Ramos (cell line): ENCODE data around the gene PIK3CG.
"Not testable (repeated sequence)": the region's sequence is repeated elsewhere in the genome, so short reads cannot be mapped to it uniquely, and the experiment has no call there.

ENCODE experiments used
- in situ Hi-C: fragments of 300-500 bp; cut with MboI; formaldehyde crosslinking; loops from one replicate; pipeline ENCODE4 v1.14.3; 2022; ENCODE audit warnings: low sequenced_read_pairs; ENCODE audit not compliant: unreplicated experiment

Gene PIK3CG

DNA sequence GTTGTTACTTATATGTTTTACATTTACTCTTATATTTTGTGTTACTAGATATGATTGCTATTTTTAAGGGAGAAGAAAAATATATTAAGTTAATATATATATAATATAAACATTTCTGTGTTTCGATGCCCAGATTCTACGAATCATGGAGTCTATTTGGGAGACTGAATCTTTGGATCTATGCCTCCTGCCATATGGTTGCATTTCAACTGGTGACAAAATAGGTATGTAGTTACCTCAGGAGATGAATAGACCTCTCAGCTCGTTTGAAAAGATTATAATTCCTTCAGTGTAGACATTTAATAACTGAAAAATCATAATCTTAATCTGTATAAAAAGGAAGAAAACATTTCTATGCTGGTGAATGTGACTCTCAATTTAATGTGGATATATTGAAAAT is 16.9 kb downstream of the PIK3CG start:
- in situ Hi-C loops: no loop called here

DNA sequence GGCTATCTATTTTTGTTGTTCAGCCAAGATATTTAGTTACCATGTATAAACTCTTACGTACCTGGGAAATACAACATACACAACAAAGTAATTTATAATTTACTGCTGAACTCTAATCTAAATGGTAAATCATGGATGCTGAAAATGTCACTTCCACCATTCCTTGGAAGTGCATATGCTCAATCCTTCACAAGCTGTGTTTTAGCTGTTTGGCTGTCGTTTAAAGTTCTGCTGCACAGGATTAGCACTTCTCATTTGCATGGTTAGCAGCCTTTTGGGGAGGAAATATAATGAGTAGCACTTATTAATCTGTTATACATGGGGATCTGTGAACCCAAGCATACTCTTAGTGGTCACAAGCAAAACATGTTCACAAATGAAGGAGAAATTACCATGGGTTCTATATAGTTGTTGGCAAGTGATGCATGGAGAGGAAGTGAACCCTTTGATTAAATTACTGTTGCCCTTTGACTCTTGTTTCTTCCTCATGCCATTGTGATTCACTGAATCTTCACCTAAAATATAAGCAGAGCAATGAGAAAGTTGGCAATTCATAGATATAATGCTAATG is 18.5 kb downstream of the PIK3CG start:
- in situ Hi-C loops: no loop called here

DNA sequence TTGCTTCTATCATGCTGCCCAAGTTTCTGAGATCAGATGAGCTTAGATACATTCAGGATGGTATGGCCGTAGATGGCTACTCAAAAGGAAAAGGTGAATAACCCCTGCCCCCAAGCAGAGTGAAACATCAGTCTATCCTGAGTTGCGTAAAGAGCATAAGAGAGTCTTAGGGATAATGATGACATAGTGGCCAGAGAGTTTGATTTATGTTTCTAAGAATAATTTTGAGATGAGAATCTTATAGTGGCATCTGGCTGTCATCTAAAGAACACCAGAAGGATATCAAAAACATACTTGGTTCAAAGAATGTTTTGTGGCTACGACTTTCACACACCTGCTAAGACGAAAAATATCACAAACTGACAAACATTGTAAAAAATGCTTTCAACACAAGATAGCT is 20.6 kb downstream of the PIK3CG start:
- in situ Hi-C loops: no loop called here

DNA sequence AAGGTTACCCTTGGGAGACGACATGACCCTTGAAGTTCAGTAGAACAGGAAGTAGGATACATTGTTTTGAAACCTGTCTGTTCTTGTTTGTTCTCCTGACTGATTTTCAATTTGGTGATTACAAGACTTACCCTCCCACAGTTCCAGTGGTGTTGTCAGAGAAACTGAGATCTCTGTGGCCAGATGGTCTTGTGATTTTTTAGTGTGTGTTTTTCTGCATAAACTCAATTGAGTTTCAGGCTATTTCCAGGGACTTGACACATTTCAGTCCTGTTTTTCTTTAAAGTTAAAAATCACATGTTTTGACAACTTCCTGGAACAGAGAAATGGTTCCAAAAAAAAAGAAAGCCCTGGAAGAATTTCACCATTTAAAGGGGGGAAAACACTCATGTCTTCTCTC is 22.3 kb downstream of the PIK3CG start:
- in situ Hi-C loops: no loop called here

DNA sequence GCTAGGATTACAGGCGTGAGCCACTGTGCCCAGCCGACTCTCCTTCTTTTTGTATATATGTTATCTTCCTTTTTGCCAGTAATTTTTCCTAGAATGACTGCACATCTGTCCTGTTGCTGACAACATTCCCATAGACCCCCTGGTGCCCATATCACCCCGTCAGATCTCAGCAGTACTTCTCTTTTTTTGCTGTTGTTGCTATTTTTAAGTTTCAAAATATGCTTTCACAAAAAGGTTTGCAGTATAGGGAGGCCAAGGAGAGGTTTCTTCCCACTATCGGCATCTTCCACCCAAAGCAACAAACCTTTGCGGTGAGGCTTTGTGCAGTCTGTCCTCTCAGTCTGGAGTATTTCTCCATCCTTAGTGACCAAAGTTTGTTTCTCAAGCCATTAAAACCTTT is 23.1 kb downstream of the PIK3CG start:
- in situ Hi-C loops: no loop called here

DNA sequence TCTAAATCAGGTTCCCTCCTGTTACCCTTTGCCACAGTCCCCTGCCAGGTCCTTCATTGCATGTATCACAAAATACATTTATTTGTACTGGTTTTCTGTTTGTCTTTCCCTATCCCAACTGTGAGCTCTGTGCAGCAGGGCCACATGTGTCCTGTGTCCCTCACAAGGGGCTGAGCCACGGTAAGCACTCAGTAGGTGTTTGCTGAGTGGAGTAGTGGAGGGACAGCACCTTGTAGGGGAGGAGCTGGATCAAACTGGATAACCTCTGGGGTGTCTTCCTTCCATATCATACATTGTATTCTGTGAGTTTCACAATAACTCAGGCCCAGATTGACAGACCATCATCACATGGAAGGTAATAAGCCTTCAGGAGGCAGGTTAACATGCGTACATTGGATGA is 25.9 kb downstream of the PIK3CG start:
- in situ Hi-C loops: no loop called here

DNA sequence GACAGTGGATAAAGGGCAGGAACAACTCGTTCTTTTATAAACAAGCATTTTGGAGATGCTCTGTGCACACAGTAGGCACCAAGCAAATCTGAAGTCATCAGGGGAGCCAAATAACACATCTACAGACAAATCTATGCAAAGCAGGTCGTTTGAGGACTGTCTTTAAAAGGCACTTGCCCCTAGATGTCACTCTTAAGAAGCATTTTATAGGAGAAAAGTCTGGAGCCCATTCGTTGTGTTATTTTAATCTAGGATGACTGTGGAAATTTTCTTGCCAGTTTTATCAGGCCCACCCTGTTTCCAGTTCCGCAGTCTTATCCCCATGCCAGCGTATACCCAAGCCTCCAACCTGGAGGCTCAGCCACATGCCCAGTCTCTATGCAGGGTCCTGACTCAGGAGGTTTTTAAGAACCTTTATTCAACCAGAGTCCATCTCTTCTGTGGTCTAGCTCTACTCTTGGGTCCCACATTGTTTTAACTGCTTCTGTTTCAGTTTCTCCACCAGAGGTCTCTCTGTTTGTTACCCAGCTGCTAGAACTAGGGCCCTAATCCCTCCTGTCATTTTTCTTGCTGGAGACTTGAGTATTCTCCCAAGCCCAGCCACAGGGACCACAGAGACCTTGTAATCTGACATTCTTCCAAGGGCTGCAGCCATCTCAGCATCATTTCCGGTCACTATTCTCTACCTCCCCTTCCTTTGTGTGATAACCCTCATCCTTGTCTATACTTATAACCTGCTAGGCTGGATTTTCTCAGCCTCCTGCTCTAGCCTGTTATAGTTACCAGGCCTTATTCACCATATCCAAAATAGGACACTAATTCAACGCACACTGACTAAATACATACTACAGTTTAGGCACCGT is 26.7 kb downstream of the PIK3CG start:
- in situ Hi-C loops: no loop called here

DNA sequence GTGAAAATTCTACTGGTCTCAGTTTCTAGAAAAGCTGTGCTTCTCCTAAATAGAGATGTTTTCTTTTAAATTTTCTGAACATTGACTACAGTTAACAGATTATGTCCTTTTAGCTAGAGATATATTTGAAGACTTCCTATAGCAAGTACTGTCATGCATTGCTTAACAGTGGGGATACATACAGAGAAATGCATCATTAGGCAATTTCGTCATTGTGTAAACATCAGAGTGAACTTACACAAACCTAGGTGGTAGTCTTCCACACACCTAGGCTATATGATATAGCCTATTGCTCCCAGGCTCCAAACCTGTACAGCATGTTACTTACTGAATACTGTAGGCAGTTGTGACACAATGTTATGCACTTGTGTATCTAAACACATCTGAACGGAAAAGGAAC is 28.5 kb downstream of the PIK3CG start:
- in situ Hi-C loops: no loop called here

DNA sequence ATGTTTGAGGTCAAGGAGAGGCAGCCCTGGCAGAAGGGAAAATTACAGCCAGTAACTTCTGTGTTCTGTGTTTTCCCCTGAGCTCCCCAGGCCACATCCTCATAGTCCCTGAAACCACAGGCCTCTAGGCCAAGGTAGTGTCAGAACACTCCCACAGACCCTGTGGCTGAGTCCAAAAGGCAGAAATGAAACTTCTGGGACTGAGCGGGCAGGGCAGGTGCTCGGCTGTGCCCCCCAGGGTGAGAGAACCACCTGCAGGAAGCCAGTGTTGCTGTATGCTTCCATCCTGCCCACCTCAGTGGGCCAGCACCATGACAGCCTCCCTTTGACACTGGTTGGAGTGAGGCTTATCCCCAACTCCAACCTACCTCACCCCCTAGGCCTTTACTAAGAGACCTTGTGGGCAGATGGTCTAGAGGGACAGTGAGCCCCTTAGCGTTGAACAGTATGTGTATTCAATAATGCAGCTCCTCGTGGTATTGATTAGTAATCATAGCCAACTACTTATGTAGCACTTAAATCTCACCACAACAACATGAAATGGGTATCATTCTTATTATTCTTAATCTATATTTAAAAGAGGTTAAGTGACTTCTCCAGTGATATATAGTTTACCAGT is 30.3 kb downstream of the PIK3CG start:
- in situ Hi-C loops: no loop called here

DNA sequence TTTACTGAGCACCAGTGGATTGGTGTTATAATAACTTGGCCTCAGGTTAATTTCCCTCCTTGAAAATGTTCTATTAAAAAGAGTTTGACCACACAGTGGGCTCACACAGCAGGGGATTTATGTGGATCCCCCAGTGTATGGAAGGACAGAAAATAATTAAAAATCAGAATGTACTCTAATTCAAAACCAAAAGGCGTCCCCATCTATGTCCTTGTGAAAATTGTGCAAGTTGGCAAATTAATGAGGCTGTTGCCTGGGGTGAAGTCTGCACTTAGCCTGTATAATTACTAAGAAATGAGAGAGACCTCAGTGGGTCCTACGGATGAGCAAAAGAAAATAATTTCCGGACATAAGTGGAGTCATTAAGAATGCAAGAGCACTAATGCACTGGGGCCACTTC is 31.1 kb downstream of the PIK3CG start:
- in situ Hi-C loops: no loop called here

DNA sequence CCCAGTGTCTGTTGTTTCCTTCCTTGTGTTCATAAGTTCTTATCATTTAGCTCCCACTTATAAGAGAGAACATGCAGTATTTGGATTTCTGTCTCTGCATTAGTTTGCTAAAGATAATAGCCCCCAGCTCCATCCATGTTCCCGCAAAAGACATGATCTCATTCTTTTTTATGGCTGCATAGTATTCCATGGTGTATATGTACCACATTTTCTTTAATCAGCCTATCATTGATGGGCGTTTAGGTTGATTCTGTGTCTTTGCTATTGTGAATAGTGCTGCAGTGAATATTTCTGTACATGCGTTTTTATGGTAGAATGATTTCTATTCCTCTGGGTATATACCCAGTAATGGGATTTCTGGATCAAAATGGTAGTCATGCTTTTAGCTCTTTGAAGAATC is 32.5 kb downstream of the PIK3CG start:
- in situ Hi-C loops: not testable (repeated sequence)

DNA sequence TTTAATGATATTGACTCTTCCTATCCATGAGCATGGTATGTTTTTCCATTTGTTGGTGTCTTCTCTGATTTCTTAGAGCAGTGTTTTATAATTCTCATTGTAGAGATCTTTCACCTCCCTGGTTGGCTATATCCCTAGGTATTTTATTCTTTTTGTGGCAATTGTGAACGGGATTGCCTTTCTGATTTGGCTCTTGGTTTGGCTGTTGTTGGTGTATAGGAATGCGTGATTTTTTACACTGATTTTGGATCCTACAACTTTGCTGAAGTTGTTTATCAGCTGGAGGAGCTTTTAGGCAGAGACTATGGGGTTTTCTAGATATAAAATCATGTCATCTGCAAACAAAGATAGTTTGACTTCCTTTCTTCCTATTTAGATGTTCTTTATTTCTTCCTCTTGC is 33.9 kb downstream of the PIK3CG start:
- in situ Hi-C loops: not testable (repeated sequence)

DNA sequence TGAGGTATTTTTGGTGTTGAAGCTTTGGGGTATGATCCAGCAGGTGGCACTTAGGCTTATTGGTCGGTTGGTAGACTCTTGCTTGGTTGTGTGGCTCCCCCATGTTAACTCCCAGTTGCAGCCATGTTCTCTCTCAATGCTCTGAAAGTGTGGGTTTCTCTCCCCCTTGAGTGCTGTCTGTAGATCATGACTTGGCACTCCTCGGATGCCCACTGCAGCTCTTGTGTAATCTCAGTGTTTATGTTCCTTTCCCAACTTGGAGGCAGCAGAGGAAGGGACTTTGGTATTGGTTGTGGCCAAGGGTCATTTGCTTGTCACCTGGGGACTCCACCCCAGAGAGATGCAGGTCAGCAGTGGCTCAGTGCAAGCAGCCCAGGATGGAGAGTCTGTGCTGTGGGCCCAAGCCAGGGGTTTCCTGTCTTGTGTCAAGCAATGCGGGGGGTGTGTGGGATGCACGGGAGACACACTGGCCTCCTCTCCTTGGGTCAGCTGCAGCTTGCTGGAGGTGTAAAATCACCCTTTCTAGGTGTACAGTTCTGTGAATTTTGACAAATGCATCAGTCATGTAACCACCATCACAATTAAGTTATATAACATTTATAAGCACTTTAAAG is 36.9 kb downstream of the PIK3CG start:
- in situ Hi-C loops: no loop called here

DNA sequence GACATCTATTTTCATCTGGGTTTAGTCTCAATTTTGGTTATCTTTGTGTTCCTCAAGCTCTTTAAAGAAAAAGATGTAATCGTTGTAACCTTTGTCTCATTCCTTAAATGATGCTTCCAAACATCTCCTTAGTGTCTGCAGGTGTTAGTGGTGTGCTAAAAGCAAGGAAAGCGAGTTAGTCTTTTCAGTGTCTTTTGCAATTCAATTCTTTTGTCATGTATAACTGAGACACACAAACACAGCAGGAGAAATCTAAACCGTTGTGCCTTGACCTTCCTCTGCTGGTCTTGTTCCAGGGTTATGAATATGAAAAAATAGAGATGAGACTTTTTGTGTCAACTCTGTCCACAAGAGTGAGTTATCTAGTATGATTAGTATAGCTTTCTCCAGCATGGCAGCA is 40.7 kb downstream of the PIK3CG start:
- in situ Hi-C loops: no loop called here

DNA sequence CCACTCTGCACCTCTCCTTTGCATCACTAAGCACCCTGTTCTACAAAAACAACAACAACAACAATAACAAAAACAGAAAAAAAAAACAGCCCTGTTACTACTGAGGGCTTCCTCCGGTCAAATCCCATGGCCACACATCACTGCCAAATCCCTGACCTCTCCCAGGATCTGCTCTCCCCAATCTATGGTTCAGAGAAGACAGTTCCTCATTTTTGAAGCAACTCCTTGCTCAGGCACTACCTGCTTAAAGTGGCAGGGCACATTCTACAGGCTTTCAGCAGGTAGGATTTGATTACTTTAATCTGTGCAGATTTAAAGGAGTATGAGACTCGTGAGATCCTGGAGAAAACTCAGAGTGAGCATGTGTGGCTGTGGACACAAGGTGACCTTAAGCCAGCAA is 46.9 kb downstream of the PIK3CG start:
- in situ Hi-C loops: no loop called here

DNA sequence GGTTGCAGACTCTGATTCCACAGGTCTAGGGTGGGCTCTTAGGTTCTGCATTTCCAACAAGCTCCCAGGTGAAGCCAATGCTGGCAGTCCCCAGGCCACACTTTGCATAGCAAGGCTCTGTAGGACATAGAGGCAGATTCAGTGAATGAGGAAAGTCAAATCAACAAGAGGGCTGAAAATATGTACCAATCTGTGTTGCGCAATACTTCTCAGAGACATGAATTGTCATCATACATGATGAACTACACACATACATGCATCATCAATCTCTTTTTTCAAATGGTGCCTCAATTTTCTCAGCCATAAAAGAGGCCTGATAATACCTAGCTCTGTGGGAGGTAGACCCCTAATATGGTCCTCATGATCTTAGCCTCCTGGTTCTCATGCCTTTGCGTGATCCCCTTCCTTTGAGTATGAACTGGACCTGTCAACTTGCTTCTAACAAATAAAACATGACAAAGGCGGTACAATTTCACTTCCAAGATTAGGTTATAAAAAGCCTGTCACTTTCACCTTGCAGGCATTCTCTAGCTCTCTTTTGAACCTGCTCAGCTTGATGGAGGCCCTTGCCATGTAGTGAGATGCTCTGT is 49.0 kb downstream of the PIK3CG start:
- in situ Hi-C loops: no loop called here

DNA sequence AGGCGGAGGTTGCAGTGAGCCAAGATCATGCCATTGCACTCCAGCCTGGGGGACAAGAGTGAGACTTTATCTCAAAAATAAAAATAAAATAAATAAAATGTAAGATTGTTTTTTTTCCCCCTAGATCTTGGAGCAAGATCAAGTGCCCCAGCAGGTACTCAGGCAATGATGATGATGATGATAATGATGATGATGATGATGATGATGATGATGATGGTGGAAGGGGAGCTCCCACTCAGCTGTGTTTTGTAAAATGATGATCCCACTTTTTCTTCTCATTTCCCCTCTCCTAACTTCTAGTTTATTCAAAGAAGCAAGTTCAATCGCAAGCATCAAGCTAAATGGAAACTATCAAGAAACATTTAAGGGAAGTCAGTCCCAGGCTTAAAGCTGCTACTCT is 50.3 kb downstream of the PIK3CG start:
- in situ Hi-C loops: no loop called here

DNA sequence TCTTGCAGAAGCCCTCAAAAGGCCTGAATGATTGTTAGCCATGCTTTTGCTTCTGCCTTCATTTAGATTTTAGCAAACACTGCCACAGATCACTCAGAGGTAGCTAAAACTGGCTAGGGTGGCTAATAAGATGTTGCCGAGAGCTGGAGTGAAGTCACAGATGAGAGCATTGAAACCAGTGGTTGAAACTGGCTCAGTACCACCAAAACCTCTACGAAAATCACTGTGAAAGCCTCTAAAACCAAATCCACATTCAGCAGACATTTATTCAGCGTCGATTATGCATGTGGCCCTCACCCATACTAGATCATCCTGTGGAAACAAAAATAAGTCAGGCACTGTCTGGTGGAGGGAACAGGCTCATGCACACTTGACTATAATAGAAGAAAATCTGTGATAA is 50.8 kb downstream of the PIK3CG start:
- in situ Hi-C loops: no loop called here

DNA sequence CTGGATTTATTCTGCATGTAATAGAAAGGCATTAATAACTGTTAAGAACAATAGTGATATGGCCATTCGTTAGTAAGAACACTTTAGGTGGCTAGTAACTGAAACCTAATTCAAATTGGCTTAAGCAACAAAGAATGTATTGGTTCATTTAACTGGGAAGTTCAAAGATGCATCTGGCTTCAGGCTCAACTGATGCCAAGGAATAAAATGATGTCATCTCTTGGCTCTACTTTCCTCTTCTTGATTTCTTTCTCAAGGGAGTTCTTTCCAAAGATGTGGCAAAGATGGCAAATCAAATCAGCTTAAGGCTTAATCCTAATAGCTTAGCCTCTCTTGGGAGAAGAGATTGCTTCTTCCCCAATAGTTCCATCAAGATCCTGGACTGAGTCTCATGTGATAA is 51.6 kb downstream of the PIK3CG start:
- in situ Hi-C loops: no loop called here

DNA sequence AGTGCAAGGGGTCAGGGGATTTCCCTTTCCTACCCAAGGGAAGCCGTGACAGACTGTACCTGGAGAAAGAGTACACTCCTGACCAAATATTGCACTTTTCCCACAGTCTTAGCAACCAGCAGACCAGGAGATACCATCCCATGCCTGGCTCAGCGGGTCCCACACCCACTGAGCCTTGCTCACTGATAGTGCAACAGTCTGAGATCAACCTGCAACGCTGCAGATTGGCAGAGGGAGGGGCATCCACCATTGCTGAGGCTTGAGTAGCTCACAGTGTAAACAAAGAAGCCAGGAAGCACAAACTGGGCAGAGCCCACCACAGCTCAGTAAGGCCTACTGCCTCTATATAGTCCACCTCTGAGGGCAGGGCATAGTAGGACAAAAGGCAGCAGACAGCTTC is 53.9 kb downstream of the PIK3CG start:
- in situ Hi-C loops: no loop called here

DNA sequence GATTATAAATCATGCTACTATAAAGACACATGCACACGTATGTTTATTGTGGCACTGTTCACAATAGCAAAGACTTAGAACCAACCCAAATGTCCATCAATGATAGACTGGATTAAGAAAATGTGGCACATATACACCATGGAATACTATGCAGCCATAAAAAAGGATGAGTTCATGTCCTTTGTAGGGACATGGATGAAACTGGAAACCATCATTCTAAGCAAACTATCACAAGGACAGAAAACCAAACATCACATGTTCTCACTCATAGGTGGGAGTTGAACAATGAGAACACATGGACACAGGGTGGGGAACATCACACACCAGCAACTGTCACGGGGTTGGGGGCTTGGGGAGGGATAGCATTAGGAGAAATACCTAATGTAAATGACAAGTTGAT is 59.4 kb downstream of the PIK3CG start:
- in situ Hi-C loops: not testable (repeated sequence)
